Measurements from ENCODE around the gene PDIA2. TPM values are rescaled to one million over a fixed set of nuclear protein-coding genes. Genes with fewer than 3 reads are reported as not detected.

The PDIA2 gene
- total RNA-seq, 1 donor from 2014 or later: not detected

DNA sequence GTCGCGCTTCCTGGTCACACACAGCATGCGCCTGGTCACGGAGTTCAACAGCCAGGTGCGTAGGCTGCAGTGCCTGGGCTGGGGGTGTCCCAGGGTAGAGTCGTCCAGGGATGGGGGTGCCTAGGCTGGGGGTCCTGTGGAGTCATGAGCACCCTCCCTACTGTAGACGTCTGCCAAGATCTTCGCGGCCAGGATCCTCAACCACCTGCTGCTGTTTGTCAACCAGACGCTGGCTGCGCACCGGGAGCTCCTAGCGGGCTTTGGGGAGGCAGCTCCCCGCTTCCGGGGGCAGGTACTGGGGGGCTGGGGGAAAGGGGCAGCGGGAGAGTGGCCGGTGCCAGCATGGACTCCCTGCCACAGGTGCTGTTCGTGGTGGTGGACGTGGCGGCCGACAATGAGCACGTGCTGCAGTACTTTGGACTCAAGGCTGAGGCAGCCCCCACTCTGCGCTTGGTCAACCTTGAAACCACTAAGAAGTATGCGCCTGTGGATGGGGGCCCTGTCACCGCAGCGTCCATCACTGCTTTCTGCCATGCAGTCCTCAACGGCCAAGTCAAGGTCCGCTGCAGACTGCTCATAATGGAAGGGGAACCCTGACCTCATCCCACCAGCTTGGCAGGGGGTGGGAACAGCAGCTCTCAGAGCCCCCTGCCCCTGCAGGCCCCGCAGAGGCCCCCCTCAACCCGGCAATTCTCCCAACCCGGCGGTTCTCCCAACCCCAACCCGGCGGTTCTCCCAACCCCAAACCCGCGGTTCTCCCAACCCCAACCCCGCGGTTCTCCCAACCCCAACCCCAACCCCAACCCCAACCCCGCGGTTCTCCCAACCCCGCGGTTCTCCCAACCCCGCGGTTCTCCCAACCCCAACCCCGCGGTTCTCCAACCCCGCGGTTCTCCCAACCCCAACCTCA lies 2.4 kb downstream of the PDIA2 start:
- Mint-ChIP-seq H3K27ac (no peak overlapping the region), H3K36me3 (ENCODE audit: low read depth) (peaks cover 26% of the 10 kb centered on the region), H3K9me3 (no peaks in the 10 kb centered on the region), H3K4me3 (no peak overlapping the region), H3K27me3 (peaks cover 2% of the 10 kb centered on the region), H3K4me1 (no peaks in the 10 kb centered on the region)
- ATAC-seq (ENCODE audit: low read depth) (no peak), DNase-seq (no peak)
- POLR2A ChIA-PET: no interaction called here
- CTCF ChIA-PET: no interaction called here
- TF ChIP-seq CTCF (IDR thresholded peaks at IDR 0.05): no peak
- intact Hi-C loops (cut with micrococcal nuclease): no loop called here

DNA sequence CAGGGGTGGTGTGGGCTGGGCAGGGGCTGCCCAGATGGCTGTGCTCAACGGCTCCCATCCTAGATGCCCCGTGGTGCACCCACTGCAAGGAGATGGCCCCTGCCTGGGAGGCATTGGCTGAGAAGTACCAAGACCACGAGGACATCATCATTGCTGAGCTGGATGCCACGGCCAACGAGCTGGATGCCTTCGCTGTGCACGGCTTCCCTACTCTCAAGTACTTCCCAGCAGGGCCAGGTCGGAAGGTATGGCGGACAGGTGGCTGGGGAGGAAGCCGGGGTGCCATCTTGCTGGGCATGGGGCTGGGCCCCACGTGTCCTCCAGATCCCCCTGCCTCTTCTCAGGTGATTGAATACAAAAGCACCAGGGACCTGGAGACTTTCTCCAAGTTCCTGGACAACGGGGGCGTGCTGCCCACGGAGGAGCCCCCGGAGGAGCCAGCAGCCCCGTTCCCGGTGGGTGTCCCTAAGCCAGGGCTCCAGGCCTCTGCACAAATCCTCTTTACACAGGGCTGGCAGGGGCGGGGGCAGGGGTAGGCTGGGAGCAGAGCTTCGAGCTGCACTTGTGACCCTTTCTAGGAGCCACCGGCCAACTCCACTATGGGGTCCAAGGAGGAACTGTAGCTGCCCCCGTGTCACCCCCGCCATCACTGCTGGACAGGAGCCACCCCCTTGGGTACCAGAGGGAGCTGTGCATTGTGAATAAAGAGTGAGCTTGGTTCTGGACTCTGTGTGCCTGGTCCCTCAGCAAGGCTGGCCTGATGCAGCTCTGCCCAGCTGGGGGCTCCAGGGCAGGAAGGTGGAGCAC lies 3.7 kb downstream of the PDIA2 start:
- H3K36me3 Mint-ChIP-seq (ENCODE audit: low read depth): peaks cover 38% of the 10 kb centered on the region
- H3K4me3 Mint-ChIP-seq: no peak overlapping the region
- no peaks in the 10 kb centered on the region for H3K4me1 Mint-ChIP-seq
- POLR2A ChIA-PET: no interaction called here
- CTCF ChIA-PET: no interaction called here
- ATAC-seq (ENCODE audit: low read depth): no peak
- no peaks in the 10 kb centered on the region for H3K27me3 Mint-ChIP-seq
- no peak for DNase-seq
- H3K9me3 Mint-ChIP-seq: no peaks in the 10 kb centered on the region
- no peak overlapping the region for H3K27ac Mint-ChIP-seq
- intact Hi-C loops (cut with micrococcal nuclease): no loop called here
- no peak for TF ChIP-seq CTCF (IDR thresholded peaks at IDR 0.05)

GRCh38 chr16:287298-287811 lies 4.4 kb downstream of the PDIA2 start:
- Mint-ChIP-seq H3K27me3 (no peaks in the 10 kb centered on the region), H3K4me1 (no peaks in the 10 kb centered on the region), H3K27ac (no peak overlapping the region), H3K9me3 (no peaks in the 10 kb centered on the region), H3K36me3 (ENCODE audit: low read depth) (peaks cover 42% of the 10 kb centered on the region), H3K4me3 (no peak overlapping the region)
- ATAC-seq (ENCODE audit: low read depth) (no peak), DNase-seq (no peak)
- CTCF ChIA-PET: no interaction called here
- intact Hi-C loops (cut with micrococcal nuclease): no loop called here
- POLR2A ChIA-PET: no interaction called here
- TF ChIP-seq CTCF (IDR thresholded peaks at IDR 0.05): no peak

DNA sequence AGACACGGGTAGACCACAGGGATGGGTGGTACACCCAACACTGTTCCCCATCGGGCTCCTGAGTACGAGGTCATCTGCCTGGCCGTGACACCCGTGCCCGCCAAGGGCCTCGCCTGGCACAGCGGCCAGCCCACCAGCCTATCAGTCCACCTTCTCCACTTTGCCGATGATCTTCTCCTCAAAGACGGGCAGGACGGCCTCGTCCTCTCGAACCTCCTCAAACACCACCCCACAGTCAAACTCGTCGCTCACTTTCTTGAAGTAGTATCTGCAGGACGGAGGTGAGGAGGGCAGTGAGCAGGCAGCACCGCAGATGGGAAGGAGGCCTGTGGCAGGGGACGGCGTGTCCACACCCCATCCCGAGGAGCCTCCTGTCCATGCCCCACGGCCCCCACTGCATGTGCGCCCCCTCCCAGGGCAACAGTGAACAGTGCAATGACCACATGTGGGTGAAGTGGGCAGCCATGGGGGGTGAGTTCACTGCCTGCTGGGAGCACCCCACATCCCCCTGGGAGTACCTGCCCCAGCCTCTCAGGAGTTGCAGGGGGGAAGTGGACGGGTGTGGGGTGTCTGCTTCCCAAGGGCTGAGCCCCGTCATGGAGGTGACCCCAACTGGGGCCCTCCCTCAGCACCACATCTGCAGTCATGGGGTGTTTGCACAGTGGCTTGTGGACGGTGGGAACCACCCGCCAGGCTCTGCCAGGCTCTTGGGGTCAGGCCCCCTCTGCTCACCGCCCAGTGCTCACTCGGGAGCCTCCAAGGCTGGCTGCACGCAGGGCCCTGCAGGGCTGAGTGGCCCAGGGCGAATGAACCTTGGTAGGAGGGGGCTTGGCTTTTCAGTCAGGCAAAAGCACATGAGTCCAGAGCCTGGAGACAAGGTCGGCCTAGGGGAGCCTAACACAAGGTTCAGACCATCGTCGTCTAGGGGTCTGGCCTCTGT lies 5.3 kb downstream of the PDIA2 start:
- ATAC-seq (ENCODE audit: low read depth) (no peak), DNase-seq (no peak)
- intact Hi-C loops (cut with micrococcal nuclease): no loop called here
- no peak overlapping the region for H3K4me3 Mint-ChIP-seq
- no peaks in the 10 kb centered on the region for H3K4me1 Mint-ChIP-seq
- ChIA-PET CTCF (no interaction called here), POLR2A (no interaction called here)
- no peaks in the 10 kb centered on the region for H3K9me3 Mint-ChIP-seq
- TF ChIP-seq CTCF (IDR thresholded peaks at IDR 0.05): no peak
- H3K36me3 Mint-ChIP-seq (ENCODE audit: low read depth): peaks cover 47% of the 10 kb centered on the region
- H3K27ac Mint-ChIP-seq: no peak overlapping the region
- no peaks in the 10 kb centered on the region for H3K27me3 Mint-ChIP-seq

Measured in activated B cell treated with CpG ODN at 0.5 μM for 24 hours (primary cell).